ENCODE data around the gene PAPSS2. TPM values are rescaled to one million over a fixed set of nuclear protein-coding genes. Genes with fewer than 3 reads are reported as not detected.
A peak's percentile ranks its signal among the peaks of the same experiment; 100 is the strongest.

Gene PAPSS2
- total and polyA plus RNA-seq, 2 donors (not counting 3 experiments of a cell fraction or from before 2014, with no cell fraction given), result 27.9 to 82.6 TPM

GRCh38 chr10:87752566-87752965, 92.9 kb downstream of the PAPSS2 start:
- Histone ChIP-seq H3K4me1 (ENCODE audit: control insufficient read depth, extremely low read depth, insufficient read depth, low read length) (peaks cover 7% of the 10 kb centered on the region), H3K79me2 (ENCODE audit: control insufficient read depth, insufficient read depth, low read length) (no peaks in the 10 kb centered on the region), H3K9ac (replicated peaks; ENCODE audit: extremely low read depth, insufficient read depth, low read length) (no peak overlapping the region), H3K4me2 (ENCODE audit: insufficient read depth, low read length) (no peak overlapping the region), H3K27me3 (ENCODE audit: control insufficient read depth in 2 of 2, insufficient read depth in 2 of 2, low read length in 2 of 2) (no peaks in the 10 kb centered on the region), H3K36me3 (ENCODE audit: control insufficient read depth in 2 of 2, extremely low read depth in 1 of 2, insufficient read depth in 2 of 2, low read length in 2 of 2) (no peaks in the 10 kb centered on the region), H2AFZ (ENCODE audit: low read depth, low read length) (no peak overlapping the region), H3K27ac (ENCODE audit: insufficient read depth, low read depth, low read length) (no peak overlapping the region), H4K20me1 (replicated peaks; ENCODE audit: control insufficient read depth, extremely low read depth, insufficient read depth, low read length) (no peaks in the 10 kb centered on the region), H3K4me3 (replicated peaks in 1 of 3; ENCODE audit: insufficient read depth in 1 of 3, low read depth in 1 of 3, low read length in 3 of 3) (no peak overlapping the region), H3K9me1 (replicated peaks; ENCODE audit: control insufficient read depth, extremely low read depth, insufficient read depth, low read length) (no peaks in the 10 kb centered on the region), H3K9me3 (replicated peaks; ENCODE audit: control insufficient read depth, insufficient read depth, low read length) (no peaks in the 10 kb centered on the region)
- intact Hi-C loops (cut with micrococcal nuclease) (no loop called here), dilution Hi-C loops (cut with MboI; ENCODE audit: extremely low pct_ligation_motif_present, low sequenced_read_pairs) (no loop called here)
- CTCF ChIA-PET, result no interaction called here
- no TSS peak for BruUV-seq (replicated peaks)
- FAIRE-seq (peak; percentile 33), DNase-seq (ENCODE audit: low read depth, low spot score) (peak; percentile 31)
- POLR2A ChIA-PET, result no interaction called here
- TF ChIP-seq POLR2A (IDR thresholded peaks at IDR 0.05; ENCODE audit: low read depth, low read length) (no peak), MYC (IDR thresholded peaks at IDR 0.05; ENCODE audit: low read depth, low read length) (no peak), FOS (IDR thresholded peaks at IDR 0.05; ENCODE audit: borderline replicate concordance, insufficient read depth, low read length) (peak; percentile 82), GATA2 (IDR thresholded peaks at IDR 0.05; ENCODE audit: insufficient read depth, insufficient read length, low read depth, low read length) (no peak), POLR2AphosphoS5 (IDR thresholded peaks at IDR 0.05; ENCODE audit: insufficient read depth, low read depth, low read length) (no peak), JUN (IDR thresholded peaks at IDR 0.05; ENCODE audit: borderline replicate concordance, insufficient read depth, insufficient read length, low read depth) (peak; percentile 44), EZH2 (IDR thresholded peaks at IDR 0.05; ENCODE audit: borderline replicate concordance, low read depth, low read length, severe bottlenecking) (no peak)
- TF ChIP-seq, protein P1, sequence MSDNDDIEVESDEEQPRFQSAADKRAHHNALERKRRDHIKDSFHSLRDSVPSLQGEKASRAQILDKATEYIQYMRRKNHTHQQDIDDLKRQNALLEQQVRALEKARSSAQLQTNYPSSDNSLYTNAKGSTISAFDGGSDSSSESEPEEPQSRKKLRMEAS (IDR thresholded peaks at IDR 0.05; ENCODE audit: insufficient read depth, insufficient read length), result no peak
- TF ChIP-seq, protein P2, sequence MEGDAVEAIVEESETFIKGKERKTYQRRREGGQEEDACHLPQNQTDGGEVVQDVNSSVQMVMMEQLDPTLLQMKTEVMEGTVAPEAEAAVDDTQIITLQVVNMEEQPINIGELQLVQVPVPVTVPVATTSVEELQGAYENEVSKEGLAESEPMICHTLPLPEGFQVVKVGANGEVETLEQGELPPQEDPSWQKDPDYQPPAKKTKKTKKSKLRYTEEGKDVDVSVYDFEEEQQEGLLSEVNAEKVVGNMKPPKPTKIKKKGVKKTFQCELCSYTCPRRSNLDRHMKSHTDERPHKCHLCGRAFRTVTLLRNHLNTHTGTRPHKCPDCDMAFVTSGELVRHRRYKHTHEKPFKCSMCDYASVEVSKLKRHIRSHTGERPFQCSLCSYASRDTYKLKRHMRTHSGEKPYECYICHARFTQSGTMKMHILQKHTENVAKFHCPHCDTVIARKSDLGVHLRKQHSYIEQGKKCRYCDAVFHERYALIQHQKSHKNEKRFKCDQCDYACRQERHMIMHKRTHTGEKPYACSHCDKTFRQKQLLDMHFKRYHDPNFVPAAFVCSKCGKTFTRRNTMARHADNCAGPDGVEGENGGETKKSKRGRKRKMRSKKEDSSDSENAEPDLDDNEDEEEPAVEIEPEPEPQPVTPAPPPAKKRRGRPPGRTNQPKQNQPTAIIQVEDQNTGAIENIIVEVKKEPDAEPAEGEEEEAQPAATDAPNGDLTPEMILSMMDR (IDR thresholded peaks at IDR 0.05; ENCODE audit: extremely low read depth in 1 of 2, insufficient read depth in 1 of 2, low read depth in 1 of 2, low read length in 2 of 2), result no peak

Measured in endothelial cell of umbilical vein (primary cell).